SIG-M5 treated with dmso at 0.1 percent for 504 hours (cell line): ENCODE data around the gene LYST.
"Not testable (repeated sequence)": the region's sequence is repeated elsewhere in the genome, so short reads cannot be mapped to it uniquely, and the experiment has no call there.

ENCODE experiments used
- DNase-seq: peaks from one replicate; lab custom pipeline; 2025; ENCODE audit not compliant: unreplicated experiment; lab: John Stamatoyannopoulos, UW

The LYST gene

GRCh38 chr1:235642011-235642942 is 224.4 kb downstream of the LYST start:
- DNase-seq: peak; percentile 67

DNA sequence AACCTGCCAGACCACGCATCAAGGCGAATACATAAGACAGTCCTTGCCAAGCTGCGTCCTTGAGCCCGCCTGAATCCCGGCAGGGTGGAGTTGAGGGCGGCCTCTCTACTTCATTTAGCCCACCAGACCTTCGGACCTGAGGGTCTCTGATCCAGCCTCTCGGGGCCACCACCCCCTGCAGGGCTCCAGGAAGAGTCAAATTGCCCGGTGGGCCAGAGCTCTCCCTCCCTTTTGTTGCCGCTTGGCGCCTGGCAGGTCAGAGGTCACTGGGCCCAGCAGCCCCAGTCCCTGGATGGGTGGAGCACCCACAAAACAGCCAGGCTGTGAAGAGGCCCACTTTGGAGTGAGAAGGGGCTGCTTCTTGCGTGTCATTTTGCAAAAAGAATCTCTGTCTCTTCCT is 226.1 kb downstream of the LYST start:
- no peak for DNase-seq

GRCh38 chr1:235639226-235640205 is 227.2 kb downstream of the LYST start:
- no peak for DNase-seq

GRCh38 chr1:235638612-235639011 is 228.1 kb downstream of the LYST start:
- DNase-seq: not testable (repeated sequence)

GRCh38 chr1:235637756-235638534 is 228.8 kb downstream of the LYST start:
- no peak for DNase-seq

DNA sequence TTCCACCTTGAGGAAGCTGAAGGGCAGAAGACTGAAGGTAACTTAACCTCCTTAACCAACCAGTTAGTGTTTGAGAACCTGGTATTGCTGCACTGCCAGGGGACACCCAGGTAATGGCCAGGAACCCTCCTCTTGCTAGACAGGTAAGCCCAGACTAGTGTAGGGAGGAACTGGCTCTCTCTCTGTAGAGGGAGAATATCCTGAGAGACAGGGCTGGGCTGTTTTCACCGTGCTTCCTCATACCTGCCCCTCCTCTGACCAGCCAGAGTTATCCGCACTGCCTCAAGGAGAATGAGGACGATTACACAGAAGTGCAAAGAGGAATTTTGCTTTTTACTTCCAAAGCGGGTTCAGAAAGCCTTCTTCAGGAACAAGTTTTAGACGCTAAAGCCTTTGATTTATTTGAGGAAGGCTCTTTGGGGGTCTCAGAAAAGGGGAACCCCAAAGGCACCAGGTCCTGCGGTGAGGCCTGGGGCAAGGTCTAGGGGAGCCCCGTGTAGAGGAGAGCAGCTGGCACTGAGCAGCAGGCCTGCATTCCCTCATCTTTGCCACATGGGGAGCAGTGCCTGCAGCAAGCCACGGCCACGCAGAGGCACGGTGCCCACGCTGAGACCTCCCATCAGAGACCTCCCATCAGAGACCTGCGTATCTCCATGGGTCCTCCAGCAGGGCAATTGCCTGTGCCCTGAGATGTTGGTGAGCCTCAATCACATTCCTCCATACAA is 230.6 kb downstream of the LYST start:
- DNase-seq: no peak

- peak; percentile 89 for DNase-seq
Observed at GRCh38 chr1:235632506-235633401, 234.0 kb downstream of the LYST start.

- no peak for DNase-seq
Observed at GRCh38 chr1:235631816-235632215, 234.9 kb downstream of the LYST start.

- DNase-seq: no peak
Observed at GRCh38 chr1:235628316-235629005, 238.2 kb downstream of the LYST start.

DNA sequence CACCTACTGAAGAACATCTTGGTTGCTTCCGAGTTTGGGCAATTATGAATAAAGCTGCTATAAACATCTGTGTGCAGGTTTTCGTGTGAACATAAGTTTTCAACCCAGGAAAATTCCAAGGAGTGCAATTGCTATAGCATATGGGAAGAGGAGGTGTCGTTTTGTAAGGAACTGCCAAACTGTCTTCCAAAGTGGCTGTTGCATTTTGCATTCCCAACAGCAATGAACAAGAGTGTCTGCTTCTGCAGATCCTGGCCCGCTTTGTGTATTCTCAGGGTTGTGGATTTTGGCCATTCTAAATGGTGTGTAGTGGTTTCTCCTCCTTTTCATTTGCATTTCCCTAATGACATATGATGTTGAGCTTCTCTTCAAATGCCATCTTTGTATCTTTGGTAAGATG is 240.9 kb downstream of the LYST start:
- DNase-seq: no peak

DNA sequence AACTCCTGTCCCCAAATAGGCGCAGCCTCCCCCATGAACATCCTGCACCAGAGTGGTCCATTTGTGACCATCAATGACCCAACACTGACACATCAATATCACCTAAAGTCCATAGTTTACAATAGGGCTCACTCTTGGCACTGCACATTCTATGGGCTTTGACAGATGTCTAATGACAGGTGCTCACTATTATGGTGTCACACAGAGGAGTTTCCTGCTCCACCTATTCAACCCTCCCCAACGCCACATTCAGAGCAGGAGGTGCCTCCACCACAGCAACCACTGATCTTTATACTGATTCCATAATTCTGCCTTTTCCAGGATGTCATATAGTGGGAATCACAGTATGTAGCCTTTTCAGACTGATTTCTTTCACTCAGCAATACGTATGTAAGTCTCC is 241.4 kb downstream of the LYST start:
- no peak for DNase-seq

DNA sequence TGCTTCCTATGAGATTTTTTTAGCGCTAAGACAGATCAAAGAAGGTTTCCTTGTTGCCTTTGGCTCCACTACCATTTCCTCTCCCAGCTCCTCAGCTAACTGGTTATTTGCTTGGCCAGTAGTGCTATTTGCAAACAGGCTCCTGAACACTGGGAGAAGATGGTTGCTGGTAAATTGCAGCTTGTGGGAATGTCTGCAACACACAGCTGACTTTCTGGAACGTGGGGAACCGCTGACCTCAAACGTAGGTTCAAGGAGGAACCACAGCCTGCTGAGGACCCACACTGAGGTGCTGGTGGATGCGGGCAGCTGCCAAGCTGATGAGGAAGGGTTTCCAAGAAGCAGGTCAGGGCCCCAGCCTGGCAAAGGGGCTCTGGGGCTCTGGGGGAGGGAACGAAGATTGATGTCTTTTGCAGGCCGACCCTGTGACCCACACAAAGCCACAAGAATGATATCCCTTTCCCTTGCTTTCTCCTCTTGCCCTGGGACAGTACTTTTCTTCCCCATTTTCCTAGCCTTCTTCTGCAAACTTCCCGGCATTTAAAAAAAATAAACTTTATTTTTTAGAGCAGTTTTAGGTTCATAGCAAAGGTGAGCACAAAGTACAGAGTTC is 241.9 kb downstream of the LYST start:
- DNase-seq: no peak

DNA sequence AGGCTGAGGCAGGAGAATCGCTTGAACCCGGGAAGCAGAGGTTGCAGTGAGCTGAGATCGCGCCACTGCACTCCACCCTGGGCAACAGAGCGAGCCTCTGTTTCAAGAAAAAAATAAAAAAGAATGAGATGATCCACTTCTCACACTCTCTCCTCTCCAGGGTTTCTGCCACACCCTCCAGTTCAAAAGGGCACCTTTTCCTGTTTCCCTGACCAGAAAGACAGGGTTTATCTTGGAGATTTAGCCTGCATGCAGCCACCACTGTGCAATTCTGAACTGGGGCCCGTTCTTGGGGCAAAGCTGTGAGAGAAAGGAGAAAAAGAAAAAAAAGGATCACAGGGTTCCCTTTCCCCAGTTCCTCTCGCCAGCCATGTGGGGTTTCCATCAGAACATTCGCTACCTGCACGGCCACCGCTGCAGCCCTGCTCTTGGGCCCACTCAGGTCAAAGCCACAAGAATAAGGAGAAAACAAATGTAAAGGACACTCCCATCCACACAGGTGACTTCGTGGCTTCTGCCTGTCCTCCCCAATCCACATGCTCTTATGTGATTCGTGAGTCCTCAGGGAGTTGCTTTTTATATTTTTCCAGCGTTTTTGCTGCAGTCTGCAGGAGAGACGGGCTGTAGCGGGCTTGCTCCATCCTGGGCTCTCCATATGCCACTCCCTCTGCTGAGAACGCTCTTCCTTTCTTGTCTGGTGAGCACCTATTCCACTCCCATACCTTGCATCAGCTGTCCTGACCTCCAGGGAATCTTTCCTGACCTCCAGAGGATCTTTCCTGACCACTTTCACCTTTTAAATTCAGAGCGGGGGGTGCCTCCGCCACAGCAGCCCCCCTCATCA is 243.5 kb downstream of the LYST start:
- DNase-seq: no peak

- not testable (repeated sequence) for DNase-seq
Observed at GRCh38 chr1:235619149-235619548, 247.6 kb downstream of the LYST start.

- DNase-seq: no peak
Observed at GRCh38 chr1:235617808-235618207, 248.9 kb downstream of the LYST start.

- DNase-seq: no peak
Observed at GRCh38 chr1:235617140-235617539, 249.6 kb downstream of the LYST start.

- DNase-seq: no peak
Observed at GRCh38 chr1:235614442-235614954, 252.2 kb downstream of the LYST start.
